GM19193 (cell line): ENCODE data around the gene LAMA3.

ENCODE experiments used
- POLR2A ChIP-seq: IDR thresholded peaks from 4 replicates; pipeline ENCODE4 v1.6.1; 2011; ENCODE audit not compliant: insufficient read depth, insufficient read length; ENCODE audit errors: extremely low read depth

Gene LAMA3

GRCh38 chr18:23982155-23983079, 293.2 kb downstream of the LAMA3 start:
- no peak for TF ChIP-seq POLR2A

DNA sequence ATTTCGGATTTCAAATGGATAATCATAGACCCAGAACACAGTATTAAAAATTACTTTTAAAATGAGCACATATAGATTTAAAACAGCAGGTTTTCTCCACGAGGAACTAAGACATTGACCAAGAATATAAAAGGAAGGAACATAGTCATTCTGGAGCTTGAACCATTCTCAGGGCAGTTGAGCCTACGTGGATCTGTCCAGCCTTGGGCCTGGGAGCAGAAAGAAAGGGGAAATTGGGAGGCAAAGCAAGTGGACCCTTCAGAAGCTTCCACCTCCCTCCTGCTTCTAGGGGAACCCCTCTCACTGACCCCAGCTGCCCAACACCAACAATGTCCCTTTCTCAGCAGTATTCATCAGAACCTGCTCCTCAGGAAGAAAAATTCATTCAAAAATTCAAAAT, 293.9 kb downstream of the LAMA3 start:
- TF ChIP-seq POLR2A: no peak

DNA sequence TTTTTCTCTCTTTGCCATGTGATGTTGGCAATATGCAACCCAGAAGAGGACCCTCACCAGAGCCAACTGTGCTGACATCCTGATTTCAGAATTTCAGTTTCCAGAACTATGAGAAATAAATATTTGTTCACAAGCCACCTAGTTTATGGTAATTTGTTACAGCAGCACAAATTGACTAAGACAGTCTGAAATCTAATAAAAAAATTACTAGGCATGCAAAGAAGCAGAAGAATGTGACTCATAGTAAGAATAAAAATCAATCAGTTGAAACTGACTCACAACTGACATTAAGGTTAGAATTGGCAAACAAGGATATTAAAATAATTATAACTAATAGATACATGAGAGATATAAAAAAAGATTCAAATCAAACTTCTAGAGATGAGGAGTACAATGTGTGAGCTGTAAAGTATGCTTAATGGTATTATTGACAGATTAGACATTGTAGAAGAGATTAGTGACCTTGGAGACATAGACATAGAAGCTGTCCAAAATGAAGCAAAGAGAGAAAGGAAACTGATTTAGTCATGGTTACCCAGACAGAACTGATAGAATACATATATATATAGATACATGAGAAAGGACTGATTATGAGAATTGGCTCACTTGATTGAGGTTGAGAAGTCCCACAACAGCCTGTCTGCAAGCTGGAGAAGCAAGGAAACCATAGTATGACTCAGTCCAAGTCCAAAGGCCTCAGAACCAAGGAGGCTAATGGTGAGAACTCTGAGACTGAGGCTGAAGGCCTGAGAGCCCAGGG, 297.5 kb downstream of the LAMA3 start:
- no peak for TF ChIP-seq POLR2A

- no peak for TF ChIP-seq POLR2A
Observed at GRCh38 chr18:23990474-23991410, 301.5 kb downstream of the LAMA3 start.

DNA sequence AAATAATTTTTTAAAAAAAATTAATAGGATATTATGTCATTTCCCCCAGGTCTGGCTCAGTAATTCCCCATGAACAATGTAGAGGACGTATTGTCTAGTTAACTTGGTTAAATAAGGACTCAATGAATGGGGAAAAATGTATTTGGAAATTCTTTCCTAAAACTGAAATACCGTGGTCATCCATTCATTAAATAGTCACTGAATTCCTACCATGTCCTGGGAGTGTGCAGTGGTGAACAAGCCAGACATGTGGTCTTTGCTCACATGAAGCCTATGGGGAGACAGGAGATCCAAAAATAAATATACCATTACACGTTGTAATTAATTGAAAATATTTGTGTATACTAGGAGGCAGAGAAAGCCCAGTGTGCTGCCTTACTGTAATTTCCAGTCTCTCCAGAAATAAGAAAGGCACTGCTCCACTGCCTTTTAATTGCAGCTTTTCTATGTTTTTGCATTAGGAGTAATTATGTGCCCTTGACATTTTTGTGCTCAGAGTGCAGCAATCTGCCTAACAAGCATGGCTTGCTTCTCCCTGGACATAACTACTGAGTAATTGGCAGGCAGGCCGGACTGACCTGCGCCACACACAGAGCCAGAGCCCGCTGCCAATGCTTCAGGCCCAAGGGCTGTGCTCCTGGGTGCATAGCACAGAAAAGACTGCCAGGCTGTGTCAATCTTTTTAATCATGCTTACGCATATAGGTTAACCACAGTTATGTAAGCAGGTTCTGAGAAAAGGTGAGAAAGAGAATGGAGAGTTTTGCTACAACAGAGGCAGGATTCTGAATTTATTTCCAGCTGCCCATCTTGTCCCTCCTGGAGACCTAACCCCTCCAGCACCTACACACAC, 303.1 kb downstream of the LAMA3 start:
- no peak for TF ChIP-seq POLR2A

- no peak for TF ChIP-seq POLR2A
Observed at GRCh38 chr18:23992941-23993280, 303.7 kb downstream of the LAMA3 start.

DNA sequence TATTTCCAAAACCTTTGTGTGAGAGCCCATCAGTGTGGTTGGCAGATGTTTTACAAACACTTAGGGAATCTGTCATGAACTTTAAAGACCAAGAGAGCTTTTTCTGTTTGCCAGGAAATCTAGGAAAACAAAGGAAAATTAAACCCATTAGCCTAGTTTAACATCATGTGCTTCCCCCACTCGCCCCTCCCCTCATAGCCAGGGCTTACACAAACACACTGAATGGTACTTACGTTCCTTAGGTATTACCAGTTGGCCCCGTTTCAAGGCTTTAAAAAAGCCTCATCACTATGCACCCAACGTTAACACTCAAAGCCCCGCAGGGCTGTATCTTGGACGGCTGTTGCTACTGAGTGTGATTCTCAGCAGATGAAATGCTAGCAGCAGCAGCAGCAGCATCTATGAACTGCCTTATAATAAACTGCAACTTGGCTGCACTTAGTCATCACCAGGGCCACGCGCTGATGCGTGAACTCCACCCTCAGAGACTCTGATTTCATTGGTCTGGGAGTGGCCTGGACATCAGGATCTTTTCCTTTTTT, 305.2 kb downstream of the LAMA3 start:
- TF ChIP-seq POLR2A: no peak

DNA sequence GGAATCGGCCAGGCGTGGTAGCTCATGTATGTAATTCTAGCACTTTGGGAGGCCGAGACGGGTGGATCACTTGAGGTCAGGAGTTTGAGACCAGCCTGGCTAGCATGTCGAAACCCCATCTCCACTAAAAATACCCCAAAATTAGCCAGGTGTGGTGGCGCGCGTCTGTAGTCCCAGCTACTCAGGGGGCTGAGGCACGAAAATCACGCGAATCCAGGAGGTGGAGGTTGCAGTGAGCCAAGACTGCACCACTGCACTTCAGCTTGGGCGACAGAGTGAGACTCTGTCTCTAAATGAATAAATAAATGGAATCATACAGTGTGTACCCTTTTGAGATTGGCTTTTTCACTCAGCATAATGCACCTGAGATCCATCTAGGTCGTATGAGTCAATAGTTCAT, 305.9 kb downstream of the LAMA3 start:
- TF ChIP-seq POLR2A: no peak

DNA sequence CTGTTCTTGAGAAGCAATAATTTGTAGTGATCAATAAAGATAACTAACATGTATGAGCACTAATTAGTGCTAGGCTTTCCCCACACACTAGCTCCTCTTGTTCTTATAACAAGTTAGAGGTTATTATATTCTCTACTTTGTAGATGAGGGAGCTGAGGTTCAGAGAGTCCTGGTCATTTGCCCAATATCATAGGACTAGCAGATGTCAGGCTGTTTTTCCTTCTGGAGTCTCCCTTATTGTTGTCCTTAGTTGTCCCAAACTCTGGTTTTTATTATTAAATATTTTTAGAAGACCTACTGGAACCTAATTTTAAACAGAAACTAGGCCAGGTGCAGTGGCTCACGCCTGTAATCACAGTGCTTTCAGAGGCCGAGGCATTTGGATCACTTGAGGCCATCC, 308.8 kb downstream of the LAMA3 start:
- TF ChIP-seq POLR2A: no peak

DNA sequence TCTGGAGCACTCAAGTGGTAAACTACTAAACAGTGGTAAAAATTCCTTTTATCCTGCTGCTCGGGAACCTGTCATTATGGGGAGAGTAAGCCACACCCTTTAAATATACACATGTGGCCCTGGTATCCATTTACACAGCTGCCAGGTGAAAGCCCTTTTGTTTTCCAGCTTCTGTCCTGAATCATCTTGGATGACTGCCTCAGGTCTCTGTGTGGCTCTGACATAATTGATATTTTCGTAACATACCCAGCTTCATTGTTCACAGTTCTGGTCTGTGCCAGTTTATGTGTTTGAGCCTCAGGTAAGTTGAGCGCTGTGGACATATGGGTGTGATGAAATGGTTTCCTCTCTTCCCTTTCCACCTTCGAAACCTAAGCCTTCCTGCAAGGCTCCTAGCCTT, 309.6 kb downstream of the LAMA3 start:
- no peak for TF ChIP-seq POLR2A

- TF ChIP-seq POLR2A: no peak
Observed at GRCh38 chr18:24000613-24001490, 311.6 kb downstream of the LAMA3 start.

- no peak for TF ChIP-seq POLR2A
Observed at GRCh38 chr18:24002479-24002878, 313.2 kb downstream of the LAMA3 start.

DNA sequence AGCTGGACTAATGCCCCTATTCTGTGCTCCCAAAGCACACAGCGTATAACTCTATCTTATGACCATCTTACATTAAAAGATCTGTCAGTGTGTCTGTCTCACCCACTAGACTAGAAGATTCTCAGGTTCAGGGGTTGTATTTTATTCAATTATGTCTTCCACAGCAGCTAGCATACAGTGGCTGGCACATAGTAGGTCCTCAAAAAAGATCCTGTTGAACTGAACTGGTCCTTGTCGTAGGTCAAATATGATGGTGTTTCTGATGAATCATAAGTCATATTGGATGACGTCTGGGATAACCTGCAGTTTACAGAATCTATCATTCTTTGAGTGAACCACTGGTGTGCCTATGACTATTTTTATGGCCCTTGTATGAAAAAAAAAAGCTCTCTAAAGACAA, 314.0 kb downstream of the LAMA3 start:
- TF ChIP-seq POLR2A: no peak
